Breast epithelium (tissue), 4 donors: ENCODE results near the gene SLIT1. TPM values are rescaled to one million over a fixed set of nuclear protein-coding genes. Genes with fewer than 3 reads are reported as not detected.

Experiments used
- DNase-seq, 2 donors: peaks; one replicate each; pipeline ENCODE4 v3.0.0-alpha.2; 2019; ENCODE audit warnings: low spot score in 2 of 2
- H3K27ac ChIP-seq, 2 donors: fragments of 200-600 bp; sonication (generic) in 1 of 2; one replicate each; pipeline ENCODE4 v1.5.1; 2016 to 2019; ENCODE audit warnings: mild to moderate bottlenecking in 1 of 2
- H3K27me3 ChIP-seq, 2 donors: fragments of 200-600 bp; sonication (generic) in 1 of 2; one replicate each; pipeline versions ENCODE4 v1.5.1 to v1.6.0; 2017 to 2019; ENCODE audit warnings: control low read depth in 1 of 2, mild to moderate bottlenecking in 1 of 2
- H3K36me3 ChIP-seq: fragments of 200-600 bp; one replicate; pipeline ENCODE4 v1.5.1; 2019
- H3K4me1 ChIP-seq, 2 donors: fragments of 200-600 bp; sonication (generic); one replicate each; pipeline ENCODE4 v1.5.1; 2016 to 2019; ENCODE audit warnings: control low read depth in 1 of 2
- H3K4me3 ChIP-seq, 3 donors: fragments of 200-600 bp; sonication (generic); 1 replicate in 2 of 3; 2 replicates in 1 of 3; pipeline ENCODE4 v1.5.1; 2016 to 2019; ENCODE audit warnings: mild to moderate bottlenecking in 3 of 3, moderate library complexity in 2 of 3
- H3K9me3 ChIP-seq, 2 donors: fragments of 200-600 bp; sonication (generic) in 1 of 2; one replicate each; pipeline ENCODE4 v1.5.1; 2016 to 2019; ENCODE audit warnings: control low read depth in 1 of 2
- CTCF ChIP-seq, 3 donors: fragments of 450-650 bp; IDR thresholded peaks; one replicate each; pipeline ENCODE4 v1.5.1; 2016 to 2017; ENCODE audit warnings: antibody characterized with exemption in 3 of 3, mild to moderate bottlenecking in 3 of 3, moderate library complexity in 3 of 3
- POLR2A ChIP-seq: fragments of 450-650 bp; IDR thresholded peaks from one replicate; pipeline ENCODE4 v1.6.1; 2016; ENCODE audit warnings: antibody characterized with exemption, mild to moderate bottlenecking, moderate library complexity
- POLR2AphosphoS5 ChIP-seq, 3 donors: sonication (generic); formaldehyde crosslinking; IDR thresholded peaks; one replicate each; pipeline ENCODE4 v1.6.1; 2017; ENCODE audit warnings: antibody characterized with exemption in 3 of 3
- intact Hi-C: fragments of 100-400 bp; cut with DNase I; formaldehyde crosslinking; loops from one replicate; pipeline ENCODE4 v1.15.1; 2023; ENCODE audit warnings: low total_unique reads
- total RNA-seq, 3 donors: library from RNA; depleted of rRNA; stranded (reverse); fragments of >200 nt; gene quantifications; one replicate each; pipeline ENCODE4 v1.1.0, GENCODE V29; 2016

SLIT1 gene
- total RNA-seq, 3 donors from 2014 or later: under 0.01 to 0.44 (median 0.16) TPM

- DNase-seq: no peak
- no peaks in the 10 kb centered on the region for H3K4me1 ChIP-seq
- H3K9me3 ChIP-seq: no peaks in the 10 kb centered on the region
- no peaks in the 10 kb centered on the region for H3K36me3 ChIP-seq
- intact Hi-C loops: no loop called here
- no peaks in the 10 kb centered on the region for H3K27me3 ChIP-seq
- no peak for TF ChIP-seq POLR2A
- TF ChIP-seq POLR2AphosphoS5 (IDR thresholded peaks at IDR 0.05): no peak
- TF ChIP-seq CTCF (IDR thresholded peaks at IDR 0.05): no peak
- no peak overlapping the region for H3K27ac ChIP-seq
- H3K4me3 ChIP-seq: no peak overlapping the region
Observed at GRCh38 chr10:96949039-96949683, 236.6 kb downstream of the SLIT1 start.

Other genes with a start within 250 kb of the SLIT1 start
- gene ARHGAP19, start 106.7 kb upstream of the SLIT1 start, total RNA-seq: 10 to 100 TPM in 2 of 3 donors, 1 to 10 TPM in 1; 6.4 to 34.4 (median 14.4) TPM
- gene FRAT1, start 133.3 kb upstream of the SLIT1 start, total RNA-seq: 10 to 100 TPM in 1 of 3 donors, 1 to 10 TPM in 2; 3.6 to 11.6 (median 9.8) TPM
- gene FRAT2, start 148.8 kb upstream of the SLIT1 start, total RNA-seq: 10 to 100 TPM; 12.2 to 24.1 (median 15.4) TPM
- gene RRP12, start 215.4 kb upstream of the SLIT1 start, total RNA-seq: 10 to 100 TPM in 2 of 3 donors, 1 to 10 TPM in 1; 7.7 to 17.7 (median 15.7) TPM
- gene PGAM1, start 240.2 kb upstream of the SLIT1 start, total RNA-seq: 100 to 1,000 TPM; 162 to 182 (median 171) TPM